GM18502 (cell line): ENCODE data around the gene AUNIP.

ENCODE experiments used
- ATAC-seq: cut with Tn5 transposase; IDR thresholded peaks from one replicate; pipeline ENCODE4 v1.9.1; 2021; ENCODE audit warnings: mild to moderate bottlenecking; ENCODE audit not compliant: unreplicated experiment, poor library complexity

AUNIP gene

GRCh38 chr1:25858906-25859789 lies at the start of gene AUNIP:
Gene AUNIP (minus strand): TSS chr1:25859457. CDS start chr1:25859357, 100 bp downstream.
- peak; percentile 76 for ATAC-seq

GRCh38 chr1:25909040-25909439 lies 49.8 kb upstream of the AUNIP start:
- ATAC-seq = no peak

- no peak for ATAC-seq
Measured at GRCh38 chr1:25908161-25908560, 48.9 kb upstream of the AUNIP start.

- no peak for ATAC-seq
Measured at GRCh38 chr1:25907601-25908000, 48.3 kb upstream of the AUNIP start.

GRCh38 chr1:25906644-25907300 lies 47.5 kb upstream of the AUNIP start:
- peak; percentile 4 for ATAC-seq

- ATAC-seq = peak; percentile 69
Measured at GRCh38 chr1:25905680-25906643, 46.7 kb upstream of the AUNIP start, which contains the start of gene STMN1. Gene STMN1 (minus strand): TSS chr1:25906419. CDS start chr1:25904676, 1,743 bp downstream.

GRCh38 chr1:25904943-25905679 lies 45.9 kb upstream of the AUNIP start:
- peak; percentile 75 for ATAC-seq

- no peak for ATAC-seq
Measured at GRCh38 chr1:25903986-25904385, 44.7 kb upstream of the AUNIP start.

GRCh38 chr1:25902462-25902861 lies 43.2 kb upstream of the AUNIP start:
- ATAC-seq = no peak

- ATAC-seq = no peak
Measured at GRCh38 chr1:25900219-25900618, 41.0 kb upstream of the AUNIP start.

GRCh38 chr1:25899792-25900191 lies 40.5 kb upstream of the AUNIP start:
- no peak for ATAC-seq

- ATAC-seq = no peak
Measured at GRCh38 chr1:25898223-25899015, 39.2 kb upstream of the AUNIP start.

GRCh38 chr1:25897754-25898153 lies 38.5 kb upstream of the AUNIP start:
- no peak for ATAC-seq

GRCh38 chr1:25896266-25896665 lies 37.0 kb upstream of the AUNIP start:
- ATAC-seq = no peak

GRCh38 chr1:25895365-25895990 lies 36.2 kb upstream of the AUNIP start:
- ATAC-seq = peak; percentile 84

GRCh38 chr1:25893116-25893515 lies 33.9 kb upstream of the AUNIP start:
- no peak for ATAC-seq

- ATAC-seq = no peak
Measured at GRCh38 chr1:25891606-25892005, 32.3 kb upstream of the AUNIP start.

GRCh38 chr1:25890239-25891034 lies 31.2 kb upstream of the AUNIP start:
- no peak for ATAC-seq
